H1 (cell line): ENCODE measurements around the gene CTF1. TPM values are rescaled to one million over a fixed set of nuclear protein-coding genes. Genes with fewer than 3 reads are reported as not detected.

Experiments
- CTCF ChIA-PET: fragments of 300-600 bp; sonication (Branson Sonifier 250); formaldehyde crosslinking; loops from one replicate; lab custom pipeline; 2021; ENCODE audit not compliant: partially characterized antibody; lab: Charles Lee
- POLR2A ChIA-PET: fragments of 300-600 bp; sonication (Branson Sonifier 250); formaldehyde crosslinking; loops from one replicate; lab custom pipeline; 2021; ENCODE audit warnings: inconsistent platforms; ENCODE audit not compliant: partially characterized antibody; lab: Charles Lee
- DNase-seq, 2 experiments: peaks; one replicate each; pipeline versions ENCODE4 v3.0.0 to v3.0.0-alpha.2; 2010 to 2022; ENCODE audit warnings: low spot score in 2 of 2, low read depth in 1 of 2, mixed read lengths in 1 of 2
- FAIRE-seq: peaks from 2 replicates; lab custom pipeline; 2011; peaks lifted over from hg19 to GRCh38; lab: Jason Lieb, UNC
- H2AFZ ChIP-seq: 2 replicates; pipeline ENCODE4 v1.8.1; 2012; ENCODE audit warnings: low read length, inconsistent platforms
- H2AK5ac ChIP-seq: 2 replicates; pipeline ENCODE4 v1.6.1; 2013; ENCODE audit warnings: low read depth, low read length
- H2BK120ac ChIP-seq: replicated peaks from 2 replicates; pipeline ENCODE3; 2013; ENCODE audit warnings: low read depth, low read length, inconsistent platforms
- H2BK12ac ChIP-seq: 2 replicates; pipeline ENCODE4 v1.6.1; 2013; ENCODE audit warnings: low read depth, low read length
- H2BK15ac ChIP-seq: 2 replicates; pipeline ENCODE4 v1.6.1; 2013; ENCODE audit warnings: low read length
- H2BK20ac ChIP-seq: 2 replicates; pipeline ENCODE4 v1.6.1; 2013; ENCODE audit warnings: low read length
- H2BK5ac ChIP-seq: 2 replicates; pipeline ENCODE4 v1.6.1; 2013; ENCODE audit warnings: low read depth, low read length
- H3K14ac ChIP-seq: 2 replicates; pipeline ENCODE4 v1.6.1; 2013; ENCODE audit warnings: inconsistent platforms; ENCODE audit not compliant: insufficient read length
- H3K18ac ChIP-seq: 2 replicates; pipeline ENCODE4 v1.6.1; 2013; ENCODE audit warnings: low read length; ENCODE audit errors: extremely low read depth
- H3K23ac ChIP-seq: 2 replicates; pipeline ENCODE4 v1.6.1; 2013; ENCODE audit warnings: inconsistent platforms; ENCODE audit not compliant: insufficient read length
- H3K23me2 ChIP-seq: 2 replicates; pipeline ENCODE4 v1.6.1; 2013; ENCODE audit warnings: low read depth, low read length
- H3K27ac ChIP-seq: 2 replicates; pipeline ENCODE4 v1.6.1; 2011; ENCODE audit warnings: low read depth, low read length, inconsistent platforms
- H3K27me3 ChIP-seq, 4 experiments: replicated peaks in 1 of 4; 1 replicate in 1 of 4; 2 replicates in 3 of 4; pipeline versions ENCODE4 v1.6.1 to v1.8.1; 2011 to 2013; ENCODE audit warnings: low read length in 3 of 4, mild to moderate bottlenecking in 3 of 4, inconsistent platforms in 2 of 4, mixed read lengths in 2 of 4, moderate library complexity in 1 of 4; ENCODE audit not compliant: control insufficient read depth in 3 of 4, insufficient read depth in 3 of 4; ENCODE audit errors: extremely low read depth in 1 of 4
- H3K36me3 ChIP-seq, 4 experiments: 2 replicates each; pipeline versions ENCODE4 v1.6.1 to v1.8.1; 2011 to 2013; ENCODE audit warnings: mild to moderate bottlenecking in 4 of 4, low read length in 3 of 4, moderate library complexity in 2 of 4, control low read depth in 1 of 4, inconsistent platforms in 1 of 4; ENCODE audit not compliant: insufficient read depth in 4 of 4, control insufficient read depth in 2 of 4
- H3K4ac ChIP-seq: replicated peaks from 2 replicates; pipeline ENCODE3; 2013; ENCODE audit warnings: low read length, low read depth, mixed read lengths, inconsistent platforms; ENCODE audit not compliant: insufficient read length
- H3K4me1 ChIP-seq, 4 experiments: replicated peaks in 1 of 4; 1 replicate in 1 of 4; 2 replicates in 3 of 4; pipeline versions ENCODE4 v1.6.1 to v1.8.1; 2011 to 2013; ENCODE audit warnings: low read length in 3 of 4, inconsistent platforms in 2 of 4, mixed read lengths in 1 of 4; ENCODE audit not compliant: insufficient read depth in 4 of 4, control insufficient read depth in 3 of 4
- H3K4me2 ChIP-seq, 2 experiments: 2 replicates each; pipeline versions ENCODE4 v1.6.1 to v1.8.1; 2011 to 2013; ENCODE audit warnings: low read depth in 2 of 2, low read length in 2 of 2, control low read depth in 1 of 2, inconsistent platforms in 1 of 2, mild to moderate bottlenecking in 1 of 2; ENCODE audit not compliant: insufficient read depth in 1 of 2
- H3K4me3 ChIP-seq, 4 experiments: fragments of 200-600, 300-600 bp in 1 of 4; sonication (generic), shearing (Covaris generic), sonication (Bioruptor Twin) in 1 of 4; 2 replicates each; pipeline versions ENCODE4 v1.5.1 to v1.8.1; 2011 to 2016; ENCODE audit warnings: low read length in 4 of 4, low read depth in 3 of 4, control low read depth in 2 of 4, inconsistent platforms in 2 of 4, mild to moderate bottlenecking in 2 of 4, mixed read lengths in 1 of 4, moderate library complexity in 1 of 4; ENCODE audit not compliant: insufficient read depth in 2 of 4; ENCODE audit errors: extremely low read depth in 1 of 4
- H3K56ac ChIP-seq: replicated peaks from 2 replicates; pipeline ENCODE3; 2013; ENCODE audit warnings: low read depth, mild to moderate bottlenecking, mixed read lengths, low read length, inconsistent platforms; ENCODE audit not compliant: insufficient read length
- H3K79me1 ChIP-seq: 2 replicates; pipeline ENCODE4 v1.6.1; 2013; ENCODE audit warnings: low read depth, low read length, control low read depth
- H3K79me2 ChIP-seq, 2 experiments: 2 replicates each; pipeline versions ENCODE4 v1.6.1 to v1.8.1; 2012 to 2013; ENCODE audit warnings: low read length in 2 of 2, mild to moderate bottlenecking in 2 of 2, inconsistent platforms in 1 of 2; ENCODE audit not compliant: insufficient read depth in 2 of 2, control insufficient read depth in 1 of 2
- H3K9ac ChIP-seq, 4 experiments: replicated peaks in 1 of 4; 1 replicate in 1 of 4; 2 replicates in 3 of 4; pipeline versions ENCODE4 v1.6.1 to v1.8.1; 2011 to 2013; ENCODE audit warnings: low read depth in 3 of 4, low read length in 3 of 4, control low read depth in 2 of 4, mild to moderate bottlenecking in 2 of 4, moderate library complexity in 2 of 4, inconsistent platforms in 1 of 4; ENCODE audit errors: extremely low read depth in 1 of 4
- H3K9me3 ChIP-seq, 2 experiments: 2 replicates each; pipeline versions ENCODE4 v1.6.1 to v1.8.1; 2012 to 2013; ENCODE audit warnings: mild to moderate bottlenecking in 2 of 2, moderate library complexity in 2 of 2, control low read depth in 1 of 2, inconsistent platforms in 1 of 2, low read depth in 1 of 2, low read length in 1 of 2, mixed read lengths in 1 of 2; ENCODE audit not compliant: insufficient read depth in 2 of 2
- H4K20me1 ChIP-seq, 2 experiments: replicated peaks in 1 of 2; 2 replicates each; pipeline versions ENCODE3 to v1.8.1; 2011 to 2013; ENCODE audit warnings: inconsistent platforms in 2 of 2, low read length in 2 of 2, mild to moderate bottlenecking in 1 of 2; ENCODE audit not compliant: insufficient read depth in 2 of 2, control insufficient read depth in 1 of 2
- H4K5ac ChIP-seq: 2 replicates; pipeline ENCODE4 v1.6.1; 2013; ENCODE audit warnings: low read length, low read depth, mixed read lengths, inconsistent platforms; ENCODE audit not compliant: insufficient read length
- H4K8ac ChIP-seq: 2 replicates; pipeline ENCODE4 v1.8.0; 2013; ENCODE audit warnings: mild to moderate bottlenecking, moderate library complexity, low read length, inconsistent platforms; ENCODE audit not compliant: insufficient read depth; ENCODE audit errors: extremely low read depth
- H4K91ac ChIP-seq: replicated peaks from 2 replicates; pipeline ENCODE3; 2013; ENCODE audit warnings: low read length, mixed read lengths, inconsistent platforms; ENCODE audit not compliant: insufficient read length
- BACH1 ChIP-seq: IDR thresholded peaks from 2 replicates; pipeline ENCODE4 v1.6.1; 2012; ENCODE audit warnings: low read length, improper control_type of control experiment
- CBX8 ChIP-seq: fragments of 300-800, 300-1000 bp; sonication (generic); IDR thresholded peaks from 2 replicates; pipeline ENCODE4 v1.7.1; 2016; ENCODE audit warnings: low read depth, low read length, borderline replicate concordance
- EGR1 ChIP-seq: IDR thresholded peaks from 2 replicates; pipeline ENCODE4 v1.6.1; 2011; ENCODE audit warnings: low read depth, low read length, borderline replicate concordance
- GABPA ChIP-seq: IDR thresholded peaks from 2 replicates; pipeline ENCODE4 v1.6.1; 2011; ENCODE audit warnings: mild to moderate bottlenecking, low read length, moderate library complexity, borderline replicate concordance; ENCODE audit not compliant: insufficient read depth
- PHF8 ChIP-seq: fragments of 200-600 bp; sonication (generic); conservative IDR thresholded peaks from 2 replicates; pipeline ENCODE4 v1.7.1; 2012; ENCODE audit warnings: low read depth, mild to moderate bottlenecking, inconsistent platforms, low read length, moderate library complexity
- POLR2AphosphoS5 ChIP-seq: IDR thresholded peaks from 2 replicates; pipeline ENCODE4 v1.6.1; 2011; ENCODE audit warnings: low read depth, low read length
- SAP30 ChIP-seq: fragments of 300-600 bp; sonication (generic); IDR thresholded peaks from 2 replicates; pipeline ENCODE4 v1.7.1; 2012; ENCODE audit warnings: low read length, moderate library complexity, mild to moderate bottlenecking, inconsistent platforms; ENCODE audit not compliant: insufficient read depth, insufficient replicate concordance
- SRF ChIP-seq: IDR thresholded peaks from 2 replicates; pipeline ENCODE4 v1.6.1; 2011; ENCODE audit warnings: mild to moderate bottlenecking, low read depth, low read length, moderate library complexity
- TBP ChIP-seq: IDR thresholded peaks from 2 replicates; pipeline ENCODE4 v1.6.1; 2011; ENCODE audit warnings: low read depth, low read length, improper control_type of control experiment
- WGBS, 2 experiments: shearing (Covaris generic) in 1 of 2; methylation state at CpG; one replicate each; pipeline versions ENCODE4 v1.1.6 to v1.1.7; 2013 to 2015; ENCODE audit warnings: low lambda C conversion rate in 2 of 2, mixed read lengths in 2 of 2, inconsistent platforms in 1 of 2, low coverage in 1 of 2, missing lambda C conversion rate in 1 of 2; ENCODE audit not compliant: insufficient replicate concordance in 2 of 2, insufficient coverage in 1 of 2, insufficient read length in 1 of 2; ENCODE audit errors: extremely low coverage in 1 of 2, missing lambda C conversion rate in 1 of 2; 5-methylcytosine and 5-hydroxymethylcytosine counted together
- polyA plus RNA-seq, 7 experiments: library from polyadenylated mRNA; depleted of rRNA in 3 of 7; stranded (reverse) in 5 of 7; unstranded in 2 of 7; fragments of >200 nt in 5 of 7; fragments of 200-250 nt in 2 of 7; gene quantifications; 1 replicate in 5 of 7; 2 replicates in 1 of 7; 4 replicates in 1 of 7; pipeline versions ENCODE4 v1.2.1 to v1.2.3, GENCODE V29; 2011 to 2013; ENCODE audit warnings: missing spikeins in 2 of 7, mixed read lengths in 2 of 7
- total RNA-seq: library from RNA; stranded (reverse); fragmentation: NEBNext Ultra II Directional; extraction: Animal tissue kit (Norgen Biotek cat#: 25700); gene quantifications from 2 replicates; pipeline ENCODE4 v1.2.1, GENCODE V29; 2021

CTF1 gene
- total and polyA plus RNA-seq, 2 of the 8 experiments (the other 6 are each of a cell fraction or from before 2014, with no cell fraction given) = 0.97 to 3.4 TPM

GRCh38 chr16:30937692-30938091 is 41.3 kb downstream of the CTF1 start:
- H3K36me3 ChIP-seq = peaks cover 9 to 23% (median 12%) of the 10 kb centered on the region in 4 experiments; a peak in 6 of 8 replicates
- H3K18ac ChIP-seq = no peak overlapping the region
- H3K9me3 ChIP-seq = no peaks in the 10 kb centered on the region
- H2BK5ac ChIP-seq = 0 out of 2 replicates have a peak overlapping the region, but pooled peaks have one; percentile 44
- TF ChIP-seq CBX8 (no peak), SAP30 (no peak), POLR2AphosphoS5 (no peak), BACH1 (no peak), TBP (no peak), EGR1 (no peak), GABPA (no peak), SRF (no peak), PHF8 (no peak)
- no peaks in the 10 kb centered on the region for H3K27me3 ChIP-seq
- no peak overlapping the region for H3K14ac ChIP-seq
- H4K5ac ChIP-seq = no peak overlapping the region
- no peak overlapping the region for H3K27ac ChIP-seq
- DNase-seq (no peak), FAIRE-seq (no peak)
- ChIA-PET POLR2A (interaction anchor here (1.1 to 12.0 kb wide), 5 partner anchors 11 to 187 kb away, joined by 3 to 105 read pairs (median 5); partner anchors contain the start of genes FBXL19 and HSD3B7), CTCF (interaction anchor here (0.6 to 2.0 kb wide), 3 partner anchors 12 to 35 kb away, joined by 3 to 6 read pairs (median 3); no protein-coding TSS in a partner anchor)
- no peak overlapping the region for H2BK120ac ChIP-seq
- no peak overlapping the region for H2BK20ac ChIP-seq
- no peak overlapping the region for H3K23ac ChIP-seq
- H3K79me1 ChIP-seq = peaks cover 4% of the 10 kb centered on the region; the same call in 1 of the 2 replicates
- H2BK15ac ChIP-seq = no peak overlapping the region
- no peak overlapping the region for H2AK5ac ChIP-seq
- WGBS, 2 experiments = 82% methylated on average over 5 of the region's 5 CpGs; no CpG with 5 or more reads in 1 of the 2 experiments
- peaks cover 0 to 7% (median 3%) of the 10 kb centered on the region in 4 experiments; a peak in 5 of 7 replicates for H3K4me1 ChIP-seq
- no peak overlapping the region for H3K9ac ChIP-seq
- no peak overlapping the region for H2AFZ ChIP-seq
- H4K20me1 ChIP-seq = peaks cover 7 to 19% of the 10 kb centered on the region in 2 experiments
- H3K79me2 ChIP-seq = no peaks in the 10 kb centered on the region; a peak in 1 of 4 replicates
- H3K4me2 ChIP-seq = no peak overlapping the region
- no peak overlapping the region; the same call in 1 of the 2 replicates for H2BK12ac ChIP-seq
- no peak overlapping the region for H3K4me3 ChIP-seq
- no peaks in the 10 kb centered on the region for H3K23me2 ChIP-seq
- H4K8ac ChIP-seq = no peak overlapping the region
- H3K4ac ChIP-seq = no peak overlapping the region
- no peak overlapping the region for H3K56ac ChIP-seq
- no peak overlapping the region for H4K91ac ChIP-seq
